Hepatocyte (in vitro differentiated cells): Measurements from ENCODE around the gene ST6GAL1. TPM values are rescaled to one million over a fixed set of nuclear protein-coding genes. Genes with fewer than 3 reads are reported as not detected.

Experiments
- DNase-seq: peaks from one replicate; pipeline ENCODE4 v3.0.0-alpha.2; 2016; ENCODE audit warnings: low spot score
- H2AFZ ChIP-seq: fragments of 200-600 bp; sonication (generic); 2 replicates; pipeline ENCODE4 v1.6.0; 2016; ENCODE audit warnings: antibody characterized with exemption, mild to moderate bottlenecking
- H3K27ac ChIP-seq: fragments of 200-600 bp; sonication (generic); 2 replicates; pipeline ENCODE4 v1.5.1; 2016; ENCODE audit warnings: mild to moderate bottlenecking
- H3K27me3 ChIP-seq: fragments of 200-600 bp; sonication (generic); 2 replicates; pipeline ENCODE4 v1.6.1; 2016
- H3K36me3 ChIP-seq: fragments of 200-600 bp; sonication (generic); replicated peaks from 2 replicates; pipeline ENCODE4 v1.5.1; 2016; ENCODE audit warnings: low read depth; ENCODE audit not compliant: insufficient read depth
- H3K4me1 ChIP-seq: fragments of 200-600 bp; sonication (generic); 2 replicates; pipeline ENCODE4 v1.5.1; 2016; ENCODE audit warnings: mild to moderate bottlenecking, moderate library complexity; ENCODE audit not compliant: insufficient read depth
- H3K4me2 ChIP-seq: fragments of 200-600 bp; sonication (generic); 2 replicates; pipeline ENCODE4 v1.6.0; 2016
- H3K4me3 ChIP-seq: fragments of 200-600 bp; sonication (generic); 2 replicates; pipeline ENCODE4 v1.5.1; 2016; ENCODE audit warnings: mild to moderate bottlenecking
- H3K79me2 ChIP-seq: fragments of 200-600 bp; sonication (generic); 2 replicates; pipeline ENCODE4 v1.6.0; 2017; ENCODE audit warnings: mild to moderate bottlenecking
- H3K9me2 ChIP-seq: fragments of 200-600 bp; sonication (generic); replicated peaks from 2 replicates; pipeline ENCODE4 v1.6.0; 2017; ENCODE audit warnings: mild to moderate bottlenecking; ENCODE audit not compliant: insufficient read depth
- H3K9me3 ChIP-seq: fragments of 200-600 bp; sonication (generic); 2 replicates; pipeline ENCODE4 v1.5.1; 2016; ENCODE audit warnings: low read depth, mild to moderate bottlenecking
- H4K20me1 ChIP-seq: fragments of 200-600 bp; sonication (generic); 2 replicates; pipeline ENCODE4 v1.6.0; 2016; ENCODE audit warnings: mild to moderate bottlenecking; ENCODE audit not compliant: insufficient read depth, poor library complexity, severe bottlenecking
- EZH2 ChIP-seq: fragments of 200-600 bp; sonication (generic); IDR thresholded peaks from 2 replicates; pipeline ENCODE4 v1.6.1; 2016; ENCODE audit warnings: antibody characterized with exemption, mild to moderate bottlenecking, borderline replicate concordance
- EZH2phosphoT487 ChIP-seq: fragments of 200-600 bp; sonication (generic); IDR thresholded peaks from one replicate; pipeline ENCODE4 v1.6.1; 2018; ENCODE audit warnings: antibody characterized with exemption, mild to moderate bottlenecking, low read depth, moderate library complexity; ENCODE audit not compliant: unreplicated experiment, severe bottlenecking
- WGBS: methylation state at CpG from one replicate; pipeline ENCODE4 v1.1.6; 2016; ENCODE audit warnings: low lambda C conversion rate; ENCODE audit errors: missing lambda C conversion rate; 5-methylcytosine and 5-hydroxymethylcytosine counted together
- polyA plus RNA-seq: library from polyadenylated mRNA; unstranded; fragments of >200 nt; fragmentation: Nextera tagmentation; extraction: Ambion mirVana; gene quantifications from 2 replicates; pipeline ENCODE4 v1.2.1, GENCODE V29; 2016
- total RNA-seq: library from RNA; depleted of rRNA; stranded (reverse); fragments of >200 nt; gene quantifications from 2 replicates; pipeline ENCODE4 v1.2.3, GENCODE V29; 2014
- TF ChIP-seq, protein P1 (sequence below): fragments of 200-600 bp; sonication (generic); IDR thresholded peaks from 2 replicates; pipeline ENCODE4 v1.5.1; 2016; ENCODE audit warnings: antibody characterized with exemption, mild to moderate bottlenecking; ENCODE audit not compliant: poor library complexity

Gene ST6GAL1
- total and polyA plus RNA-seq, 2 experiments from 2014 or later: 57.5 to 109 TPM

DNA sequence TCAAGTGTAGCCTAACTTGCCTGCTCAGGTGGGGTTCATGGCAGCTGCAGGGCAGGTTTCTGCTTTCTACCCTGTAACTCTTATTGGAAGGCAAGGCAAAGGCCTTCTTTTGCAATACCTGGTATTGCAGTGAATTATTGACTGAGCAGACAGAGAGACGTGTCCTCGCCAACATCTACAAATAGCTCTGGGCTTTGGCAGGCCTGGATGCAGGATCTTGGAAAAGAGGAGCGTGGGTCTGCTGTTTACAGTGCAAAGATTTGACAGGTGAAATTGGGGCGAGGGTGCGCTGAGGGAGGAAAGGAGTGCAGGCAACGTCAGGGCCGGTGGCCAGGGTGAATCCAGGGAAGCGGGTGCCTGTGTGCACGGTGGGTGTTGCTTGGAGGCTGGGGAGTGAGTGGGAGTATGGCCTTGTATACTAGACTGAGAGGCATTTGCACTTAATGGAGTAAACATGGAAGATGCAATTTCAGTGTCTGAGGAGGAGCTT, 44.5 kb downstream of the ST6GAL1 start:
- Histone ChIP-seq H3K9me3 (no peaks in the 10 kb centered on the region), H3K4me3 (no peak overlapping the region), H3K79me2 (no peaks in the 10 kb centered on the region), H2AFZ (no peak overlapping the region), H4K20me1 (no peaks in the 10 kb centered on the region), H3K9me2 (no peaks in the 10 kb centered on the region), H3K4me1 (peaks cover 3% of the 10 kb centered on the region), H3K27me3 (no peaks in the 10 kb centered on the region), H3K27ac (no peak overlapping the region), H3K36me3 (no peaks in the 10 kb centered on the region), H3K4me2 (no peak overlapping the region)
- WGBS: 78% methylated on average over 9 of the region's 9 CpGs
- DNase-seq: no peak
- TF ChIP-seq, protein P1, sequence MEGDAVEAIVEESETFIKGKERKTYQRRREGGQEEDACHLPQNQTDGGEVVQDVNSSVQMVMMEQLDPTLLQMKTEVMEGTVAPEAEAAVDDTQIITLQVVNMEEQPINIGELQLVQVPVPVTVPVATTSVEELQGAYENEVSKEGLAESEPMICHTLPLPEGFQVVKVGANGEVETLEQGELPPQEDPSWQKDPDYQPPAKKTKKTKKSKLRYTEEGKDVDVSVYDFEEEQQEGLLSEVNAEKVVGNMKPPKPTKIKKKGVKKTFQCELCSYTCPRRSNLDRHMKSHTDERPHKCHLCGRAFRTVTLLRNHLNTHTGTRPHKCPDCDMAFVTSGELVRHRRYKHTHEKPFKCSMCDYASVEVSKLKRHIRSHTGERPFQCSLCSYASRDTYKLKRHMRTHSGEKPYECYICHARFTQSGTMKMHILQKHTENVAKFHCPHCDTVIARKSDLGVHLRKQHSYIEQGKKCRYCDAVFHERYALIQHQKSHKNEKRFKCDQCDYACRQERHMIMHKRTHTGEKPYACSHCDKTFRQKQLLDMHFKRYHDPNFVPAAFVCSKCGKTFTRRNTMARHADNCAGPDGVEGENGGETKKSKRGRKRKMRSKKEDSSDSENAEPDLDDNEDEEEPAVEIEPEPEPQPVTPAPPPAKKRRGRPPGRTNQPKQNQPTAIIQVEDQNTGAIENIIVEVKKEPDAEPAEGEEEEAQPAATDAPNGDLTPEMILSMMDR: no peak
- no peak for TF ChIP-seq EZH2
- TF ChIP-seq EZH2phosphoT487: no peak

DNA sequence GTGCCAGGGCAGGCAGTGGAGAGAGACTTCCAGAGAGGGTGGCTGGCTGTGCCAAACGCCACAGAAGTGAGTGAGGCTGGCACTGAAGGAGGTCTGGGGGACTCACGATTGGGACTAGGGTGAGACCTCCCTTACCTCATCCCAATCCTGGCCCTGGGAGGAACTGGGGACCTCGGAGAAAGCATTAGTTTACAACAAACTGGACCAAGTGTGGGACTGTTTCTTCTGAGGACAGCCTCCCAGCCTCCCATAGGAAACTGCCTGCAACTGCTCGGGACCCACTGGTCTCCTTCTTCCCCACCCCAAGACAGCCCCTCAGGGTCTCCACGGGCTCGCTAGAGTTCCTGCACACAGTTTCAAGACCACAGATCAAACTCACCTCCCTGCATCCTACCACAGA, 45.4 kb downstream of the ST6GAL1 start:
- Histone ChIP-seq H3K36me3 (no peaks in the 10 kb centered on the region), H3K9me3 (no peaks in the 10 kb centered on the region), H3K9me2 (no peaks in the 10 kb centered on the region), H3K79me2 (no peaks in the 10 kb centered on the region), H4K20me1 (no peaks in the 10 kb centered on the region), H3K4me1 (peaks cover 3% of the 10 kb centered on the region), H3K4me3 (no peak overlapping the region), H3K27ac (no peak overlapping the region), H3K4me2 (no peak overlapping the region), H3K27me3 (no peaks in the 10 kb centered on the region), H2AFZ (no peak overlapping the region)
- TF ChIP-seq EZH2 (no peak), EZH2phosphoT487 (no peak)
- TF ChIP-seq, protein P1: no peak
- WGBS: 94% methylated on average over 6 of the region's 6 CpGs
- no peak for DNase-seq

DNA sequence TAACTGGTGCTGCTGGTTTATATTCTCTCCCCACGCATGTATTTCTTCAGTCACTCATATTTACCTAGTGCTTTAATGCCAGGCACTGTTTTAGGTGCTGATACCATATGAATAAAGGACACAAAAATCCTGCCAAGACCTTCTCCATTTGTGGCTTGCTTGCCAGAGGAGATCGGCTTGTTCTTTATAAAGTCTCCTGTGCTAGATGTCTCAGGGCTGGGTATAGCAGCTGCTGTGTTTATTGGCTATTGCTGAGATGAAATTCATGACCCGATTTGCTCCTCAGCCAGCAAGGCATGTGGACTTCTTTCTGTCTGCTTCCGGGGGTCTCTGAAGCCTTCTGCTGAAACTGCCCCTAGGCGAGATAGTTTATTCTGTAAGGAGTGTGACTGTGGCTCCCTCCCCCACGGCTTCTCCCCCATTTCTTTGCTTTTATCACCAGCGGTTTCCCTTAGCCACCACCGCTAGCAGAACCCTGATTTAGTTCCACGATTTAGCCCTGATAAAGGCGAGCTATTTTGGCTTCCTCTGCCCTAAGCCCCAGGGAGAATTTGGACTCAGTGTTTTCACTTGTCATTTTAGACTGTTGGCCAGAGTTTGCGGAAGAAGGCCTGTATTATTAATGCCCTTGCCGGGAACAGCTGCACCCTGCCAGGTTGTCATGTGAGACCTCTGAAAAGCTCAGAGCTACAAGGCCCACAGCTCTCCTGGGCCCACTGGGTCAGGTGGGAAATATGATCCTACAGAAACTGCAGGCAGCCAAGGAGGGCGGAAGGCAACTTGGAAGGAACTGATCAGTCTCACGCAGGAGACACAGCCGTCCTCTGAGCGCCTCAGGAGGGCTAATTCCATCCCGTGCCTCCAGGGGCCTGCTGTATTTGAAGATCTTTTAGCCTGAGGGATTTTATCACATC, 46.8 kb downstream of the ST6GAL1 start:
- 65% methylated on average over 17 of the region's 17 CpGs for WGBS
- Histone ChIP-seq H3K9me2 (no peaks in the 10 kb centered on the region), H3K4me1 (peaks cover 3% of the 10 kb centered on the region), H2AFZ (no peak overlapping the region), H3K9me3 (no peaks in the 10 kb centered on the region), H3K27me3 (no peaks in the 10 kb centered on the region), H4K20me1 (no peaks in the 10 kb centered on the region), H3K79me2 (no peaks in the 10 kb centered on the region), H3K27ac (no peak overlapping the region), H3K4me2 (no peak overlapping the region), H3K36me3 (no peaks in the 10 kb centered on the region), H3K4me3 (no peak overlapping the region)
- no peak for DNase-seq
- TF ChIP-seq EZH2 (no peak), EZH2phosphoT487 (no peak)
- TF ChIP-seq, protein P1: no peak
